Activated CD4-positive, alpha-beta memory T cell treated with anti-CD3 and anti-CD28 coated beads for 36 hours (primary cell): ENCODE measurements around the gene MYO5A. TPM values are rescaled to one million over a fixed set of nuclear protein-coding genes. Genes with fewer than 3 reads are reported as not detected.

Source experiments
- CTCF ChIA-PET: fragments of 350-600 bp; sonication (Branson Sonifier 250); formaldehyde crosslinking; loops from one replicate; lab custom pipeline; 2021; ENCODE audit warnings: antibody characterized with exemption, inconsistent platforms; lab: Charles Lee
- POLR2A ChIA-PET: fragments of 350-600 bp; sonication (Branson Sonifier 250); formaldehyde crosslinking; loops from one replicate; lab custom pipeline; 2021; ENCODE audit warnings: antibody characterized with exemption; lab: Charles Lee
- DNase-seq: peaks from one replicate; pipeline ENCODE4 v3.0.0-alpha.2; 2020
- H3K27ac Mint-ChIP-seq: one replicate; pipeline ENCODE4 v1.8.0; 2021; ENCODE audit warnings: mixed read lengths
- H3K27me3 Mint-ChIP-seq: one replicate; pipeline ENCODE4 v1.8.0; 2021; ENCODE audit warnings: mixed read lengths
- H3K36me3 Mint-ChIP-seq: one replicate; pipeline ENCODE4 v1.8.0; 2021; ENCODE audit warnings: mixed read lengths
- H3K4me1 Mint-ChIP-seq: one replicate; pipeline ENCODE4 v1.8.0; 2021; ENCODE audit warnings: low read depth, mixed read lengths
- H3K4me3 Mint-ChIP-seq: one replicate; pipeline ENCODE4 v1.8.0; 2021; ENCODE audit warnings: mild to moderate bottlenecking, mixed read lengths
- H3K9me3 Mint-ChIP-seq: one replicate; pipeline ENCODE4 v1.8.0; 2021; ENCODE audit warnings: mixed read lengths
- intact Hi-C: fragments of 100-400 bp; cut with micrococcal nuclease; formaldehyde crosslinking; loops from one replicate; pipeline ENCODE4 v1.15.1; 2023
- total RNA-seq, 2 experiments: library from RNA; stranded (reverse); gene quantifications; one replicate each; pipeline ENCODE4 v1.2.3, GENCODE V29; 2021

The MYO5A gene
- total RNA-seq, 2 experiments from 2014 or later, result 32.4 to 37.8 TPM

DNA sequence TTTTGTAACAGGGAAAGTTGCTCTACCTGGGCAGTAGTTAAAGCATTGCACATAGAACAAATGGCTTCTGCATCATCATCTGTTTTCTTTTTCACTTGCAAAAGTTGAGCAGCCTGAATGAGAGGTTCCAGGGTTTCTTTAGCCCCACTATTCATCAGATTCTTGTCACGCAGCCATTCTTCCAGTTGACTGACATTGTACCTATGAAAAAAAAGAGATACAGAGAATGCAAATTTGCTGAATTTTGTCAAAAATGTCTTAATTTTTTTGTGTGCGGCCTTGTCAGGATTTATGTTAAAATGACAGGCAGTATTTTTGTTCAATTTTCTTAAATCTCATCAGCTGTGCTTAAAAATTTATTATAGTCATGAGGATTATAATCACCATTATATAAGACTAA lies 211.7 kb downstream of the MYO5A start:
- DNase-seq, result no peak
- Mint-ChIP-seq H3K36me3 (peaks cover 49% of the 10 kb centered on the region), H3K9me3 (no peaks in the 10 kb centered on the region), H3K27me3 (no peaks in the 10 kb centered on the region), H3K4me3 (no peak overlapping the region), H3K27ac (no peak overlapping the region), H3K4me1 (no peaks in the 10 kb centered on the region)
- intact Hi-C loops, result no loop called here
- ChIA-PET CTCF (interaction anchor here (1.2 kb wide), 1 partner anchor 60 kb away, joined by 3 read pairs; no protein-coding TSS in a partner anchor), POLR2A (no interaction called here)

DNA sequence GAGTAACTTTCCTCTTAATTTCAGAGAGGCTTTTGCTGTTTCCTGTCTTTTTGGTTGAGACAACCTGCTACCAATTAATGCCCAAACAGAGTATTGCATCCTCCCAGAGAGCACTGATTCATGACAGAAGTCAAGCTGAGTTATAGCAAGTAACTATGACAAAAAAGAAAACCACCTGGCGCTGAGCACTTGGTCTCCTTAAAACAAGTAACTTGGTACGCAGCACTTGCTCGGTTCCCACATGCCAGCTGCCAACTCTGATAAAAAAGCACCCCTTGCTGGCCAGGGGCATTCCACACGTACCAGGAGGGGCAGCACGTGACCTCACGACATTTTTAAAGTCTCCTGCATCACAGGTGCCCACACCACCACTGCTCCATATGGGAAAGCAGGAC lies 219.5 kb downstream of the MYO5A start:
- H3K9me3 Mint-ChIP-seq, result no peaks in the 10 kb centered on the region
- intact Hi-C loops, result no loop called here

DNA sequence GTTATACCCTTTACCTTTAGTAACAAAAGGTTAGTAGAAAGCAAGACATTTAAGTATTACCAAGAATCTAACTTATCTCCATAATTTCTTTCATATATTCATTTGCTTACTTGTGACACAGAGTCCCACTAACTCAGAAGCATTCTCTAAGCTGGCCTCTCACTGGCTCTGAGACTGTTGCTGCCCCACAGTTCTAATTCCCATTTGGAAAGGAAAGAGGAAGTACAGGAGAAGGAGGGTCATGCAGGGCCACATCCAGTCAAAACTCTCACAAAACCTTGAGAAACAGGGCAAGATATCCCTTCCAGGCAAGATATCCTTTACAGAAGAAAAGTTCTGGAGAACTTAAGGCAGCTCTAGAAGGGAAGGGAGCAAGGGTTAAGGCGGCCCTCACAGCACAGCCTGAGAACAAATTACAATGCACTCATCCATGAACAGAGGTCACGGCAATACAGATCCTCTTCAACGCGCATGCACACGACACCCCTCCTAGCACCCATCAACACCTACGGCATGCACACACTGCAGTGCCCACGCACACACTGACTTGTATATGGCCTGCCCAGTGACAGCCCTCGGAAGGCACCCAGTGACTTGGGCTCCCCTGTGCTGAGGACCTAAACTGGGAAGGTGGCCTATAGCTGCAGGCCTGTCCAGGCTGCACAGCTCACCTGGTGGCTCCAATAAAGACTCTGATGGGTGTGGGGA lies 220.1 kb downstream of the MYO5A start:
- Mint-ChIP-seq H3K4me1 (peaks cover 7% of the 10 kb centered on the region), H3K4me3 (no peak overlapping the region), H3K27ac (no peak overlapping the region), H3K27me3 (no peaks in the 10 kb centered on the region), H3K36me3 (peaks cover 15% of the 10 kb centered on the region), H3K9me3 (no peaks in the 10 kb centered on the region)
- ChIA-PET CTCF (no interaction called here), POLR2A (no interaction called here)
- intact Hi-C loops, result no loop called here
- no peak for DNase-seq

More for the DNA sequence above, 219.5 kb downstream of the MYO5A start:
- Mint-ChIP-seq H3K27me3 (no peaks in the 10 kb centered on the region), H3K27ac (no peak overlapping the region), H3K36me3 (peaks cover 18% of the 10 kb centered on the region), H3K4me3 (no peak overlapping the region), H3K4me1 (peaks cover 1% of the 10 kb centered on the region)
- POLR2A ChIA-PET, result interaction anchor here (0.5 kb wide), 1 partner anchor 12 kb away, joined by 4 read pairs; no protein-coding TSS in a partner anchor
- CTCF ChIA-PET, result no interaction called here
- DNase-seq, result no peak

DNA sequence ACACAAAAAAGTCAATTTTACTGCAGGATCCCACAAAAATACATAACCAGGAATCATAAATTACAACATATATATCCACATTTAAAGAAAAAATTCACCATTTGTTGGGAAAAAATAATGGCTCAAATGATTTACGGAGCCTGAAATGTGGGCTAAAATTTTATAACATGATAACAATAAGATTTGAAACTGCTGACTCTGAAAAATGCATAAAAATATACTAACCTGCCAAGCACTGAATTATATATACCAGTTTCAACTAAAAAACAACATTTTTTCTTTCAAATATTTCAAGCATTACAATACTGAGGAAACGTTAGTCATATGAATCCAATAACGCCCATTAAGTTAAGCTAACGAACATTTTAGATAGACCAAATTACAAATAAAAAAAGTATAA lies 220.8 kb downstream of the MYO5A start:
- Mint-ChIP-seq H3K27ac (no peak overlapping the region), H3K36me3 (peaks cover 7% of the 10 kb centered on the region), H3K4me1 (peaks cover 12% of the 10 kb centered on the region), H3K4me3 (no peak overlapping the region), H3K9me3 (no peaks in the 10 kb centered on the region), H3K27me3 (no peaks in the 10 kb centered on the region)
- ChIA-PET POLR2A (no interaction called here), CTCF (no interaction called here)
- DNase-seq, result no peak
- intact Hi-C loops, result no loop called here

DNA sequence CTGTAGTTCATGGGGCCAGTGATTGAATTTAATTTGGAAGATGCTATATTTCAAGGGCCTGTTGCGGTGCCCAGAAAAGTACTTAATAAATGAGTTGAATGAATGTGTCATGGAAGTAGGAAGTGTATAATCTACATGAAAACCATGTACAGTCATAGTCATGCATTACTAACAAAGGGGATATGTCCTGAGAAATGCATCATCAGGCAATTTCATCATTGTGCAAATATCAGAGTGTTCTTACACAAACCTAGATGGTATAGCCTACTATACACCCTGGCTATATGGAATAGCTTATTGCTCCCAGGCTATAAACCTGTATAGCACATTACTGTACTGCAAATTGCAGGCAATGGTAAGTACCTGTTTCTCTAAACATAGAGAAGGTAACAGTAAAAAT lies 222.4 kb downstream of the MYO5A start:
- Mint-ChIP-seq H3K4me1 (peaks cover 12% of the 10 kb centered on the region), H3K4me3 (no peak overlapping the region), H3K36me3 (peaks cover 5% of the 10 kb centered on the region), H3K27ac (no peak overlapping the region), H3K9me3 (no peaks in the 10 kb centered on the region), H3K27me3 (no peaks in the 10 kb centered on the region)
- CTCF ChIA-PET, result interaction anchor here (0.6 kb wide), 1 partner anchor 50 kb away, joined by 3 read pairs; no protein-coding TSS in a partner anchor
- intact Hi-C loops, result no loop called here
- DNase-seq, result no peak
- POLR2A ChIA-PET, result no interaction called here

DNA sequence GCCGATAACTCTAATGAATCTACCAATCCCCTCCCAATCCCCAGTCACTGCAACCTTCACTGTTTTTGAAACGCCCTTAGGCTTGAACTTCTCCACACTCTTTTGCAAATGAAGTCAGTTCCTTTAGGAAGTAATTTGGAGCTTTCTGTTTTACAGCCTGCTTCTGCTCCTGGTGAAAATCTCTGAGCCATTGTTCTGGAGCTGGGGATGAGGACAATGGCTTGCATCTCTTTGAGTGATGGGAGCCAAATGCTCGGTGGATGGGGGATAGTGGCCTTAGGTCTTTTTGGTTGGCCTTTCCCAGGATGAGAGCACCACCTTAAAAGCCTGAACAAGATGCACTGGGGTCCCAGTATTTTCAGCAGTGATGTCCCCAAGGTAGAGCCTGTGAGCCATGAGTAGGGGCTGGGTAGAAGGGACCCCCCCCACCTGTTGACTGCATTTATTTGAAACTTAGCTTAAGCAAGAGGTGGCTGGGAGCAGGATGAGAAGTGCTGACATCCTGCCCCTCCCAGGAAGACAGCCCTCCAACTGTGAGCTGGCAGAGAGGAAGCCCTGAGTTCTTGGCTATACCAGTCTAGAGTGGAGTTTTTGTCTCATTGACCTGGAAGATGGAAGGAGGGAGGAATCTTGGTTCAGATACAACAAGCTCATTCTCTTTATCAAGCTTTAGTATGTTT lies 225.4 kb downstream of the MYO5A start:
- Mint-ChIP-seq H3K4me1 (peaks cover 12% of the 10 kb centered on the region), H3K27ac (no peak overlapping the region), H3K4me3 (no peak overlapping the region), H3K9me3 (no peaks in the 10 kb centered on the region), H3K27me3 (no peaks in the 10 kb centered on the region), H3K36me3 (peaks cover 1% of the 10 kb centered on the region)
- CTCF ChIA-PET, result interaction anchor here (1.0 kb wide), 3 partner anchors 28 to 95 kb away, joined by 3 read pairs; no protein-coding TSS in a partner anchor
- intact Hi-C loops, result no loop called here
- POLR2A ChIA-PET, result no interaction called here
- DNase-seq, result no peak

DNA sequence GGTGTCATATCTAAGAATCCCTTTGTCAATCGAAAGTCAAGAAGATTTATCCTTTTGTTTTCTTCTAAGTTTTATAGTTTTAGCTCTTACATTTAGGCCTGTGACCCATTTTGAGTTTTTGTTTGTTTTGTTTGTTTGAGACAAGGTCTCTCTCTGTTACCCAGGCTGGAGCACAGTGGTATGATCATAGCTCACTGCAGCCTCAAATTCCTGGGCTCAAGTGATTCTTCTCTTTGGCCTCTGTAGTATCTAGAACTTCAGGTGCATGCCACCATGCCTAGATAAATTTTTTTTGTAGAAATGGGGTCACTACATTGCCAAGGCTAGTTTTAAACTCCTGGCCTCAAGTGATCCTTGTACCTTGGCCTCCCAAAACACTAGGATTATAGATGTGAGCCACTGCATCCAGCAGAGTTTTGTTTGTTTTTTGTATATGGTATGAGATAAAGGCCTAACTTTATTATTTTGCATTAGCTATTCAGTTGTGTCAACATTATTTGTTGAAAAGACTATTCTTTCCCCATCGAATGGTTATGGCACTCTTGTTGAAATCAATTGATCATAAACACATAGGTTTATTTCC lies 227.3 kb downstream of the MYO5A start:
- Mint-ChIP-seq H3K4me1 (peaks cover 12% of the 10 kb centered on the region), H3K9me3 (no peaks in the 10 kb centered on the region), H3K27me3 (peaks cover 2% of the 10 kb centered on the region), H3K4me3 (no peak overlapping the region), H3K27ac (no peak overlapping the region), H3K36me3 (no peaks in the 10 kb centered on the region)
- intact Hi-C loops, result no loop called here
- POLR2A ChIA-PET, result no interaction called here
- CTCF ChIA-PET, result no interaction called here
- DNase-seq, result no peak

DNA sequence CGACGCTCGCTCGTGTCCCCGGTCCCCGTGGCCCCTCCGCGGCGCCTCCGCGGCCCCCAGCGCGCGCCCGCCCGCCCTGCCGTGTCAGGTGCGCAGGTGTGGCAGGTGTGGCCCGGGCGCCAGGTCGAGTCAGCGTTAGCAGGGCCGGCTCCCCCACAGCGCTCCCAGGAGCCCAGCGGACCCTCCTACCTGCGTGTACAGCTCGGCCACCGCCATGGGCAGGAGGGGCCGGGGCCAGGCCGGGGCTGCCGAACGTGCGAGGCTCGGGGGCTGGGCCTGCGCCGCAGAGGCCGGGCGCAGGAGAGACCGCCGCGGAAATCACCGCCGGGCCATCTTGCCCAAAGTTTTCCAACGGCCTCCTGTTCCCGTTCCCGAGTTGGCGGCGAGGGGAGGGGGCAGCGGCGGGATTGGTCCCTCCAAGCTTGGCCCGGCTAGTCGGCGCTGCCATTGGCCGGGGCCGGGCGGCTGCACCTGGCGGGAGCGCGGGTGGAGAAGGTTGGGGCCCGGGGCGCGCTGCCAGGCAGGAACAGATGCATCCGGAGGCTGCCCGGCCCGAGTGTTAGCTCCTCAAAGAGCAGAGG lies 233.2 kb downstream of the MYO5A start, which contains the start of gene MYO5C:
Gene MYO5C (minus strand): TSS at position 384 of the 581 bp plus-strand sequence. CDS start 168 bp downstream, at position 216.
- H3K4me3 Mint-ChIP-seq, result no peak within 1 kb of the TSS
- no peaks in the 10 kb centered on the region for H3K9me3 Mint-ChIP-seq
- POLR2A ChIA-PET, result interaction anchor here (1.0 kb wide), 1 partner anchor 34 kb away, joined by 3 read pairs; no protein-coding TSS in a partner anchor
- CTCF ChIA-PET, result no interaction called here
- H3K4me1 Mint-ChIP-seq, result peaks cover 5% of the 10 kb centered on the region
- intact Hi-C loops, result no loop called here
- no peaks in the 10 kb centered on the region for H3K36me3 Mint-ChIP-seq
- no peak within 1 kb of the TSS for H3K27ac Mint-ChIP-seq
- peak; percentile 23 for DNase-seq
- peaks cover 27% of the 10 kb centered on the region for H3K27me3 Mint-ChIP-seq

DNA sequence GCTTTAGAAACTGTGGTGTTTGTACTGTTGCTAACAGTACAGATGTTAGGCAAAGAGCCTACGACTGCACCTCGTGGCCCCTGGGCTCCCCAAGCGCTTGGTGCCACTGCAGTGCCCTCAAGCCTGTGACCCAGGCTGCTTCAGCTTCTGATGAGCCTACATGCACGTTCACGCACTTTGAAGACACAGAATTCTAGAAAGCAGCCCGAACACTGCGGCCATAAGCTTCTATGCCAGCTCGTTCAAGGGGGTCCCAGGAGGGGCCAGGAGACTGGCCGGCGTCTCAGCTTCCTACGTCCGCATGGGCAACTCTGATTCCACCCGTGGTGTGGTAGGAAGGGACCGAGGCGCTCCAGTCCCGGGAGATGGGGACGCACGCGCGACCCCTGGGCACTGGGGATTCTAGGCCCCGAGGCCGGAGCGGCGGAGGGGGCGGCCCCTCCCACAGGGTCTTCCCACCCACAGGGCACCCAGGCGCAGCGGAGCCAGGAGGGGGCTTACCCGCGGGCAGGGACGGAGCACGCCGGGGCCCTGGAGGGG lies 233.7 kb downstream of the MYO5A start:
- Mint-ChIP-seq H3K9me3 (no peaks in the 10 kb centered on the region), H3K4me3 (no peak overlapping the region), H3K27ac (no peak overlapping the region), H3K36me3 (no peaks in the 10 kb centered on the region), H3K27me3 (peaks cover 27% of the 10 kb centered on the region), H3K4me1 (peaks cover 6% of the 10 kb centered on the region)
- intact Hi-C loops, result no loop called here
- CTCF ChIA-PET, result no interaction called here
- POLR2A ChIA-PET, result no interaction called here
- DNase-seq, result no peak

DNA sequence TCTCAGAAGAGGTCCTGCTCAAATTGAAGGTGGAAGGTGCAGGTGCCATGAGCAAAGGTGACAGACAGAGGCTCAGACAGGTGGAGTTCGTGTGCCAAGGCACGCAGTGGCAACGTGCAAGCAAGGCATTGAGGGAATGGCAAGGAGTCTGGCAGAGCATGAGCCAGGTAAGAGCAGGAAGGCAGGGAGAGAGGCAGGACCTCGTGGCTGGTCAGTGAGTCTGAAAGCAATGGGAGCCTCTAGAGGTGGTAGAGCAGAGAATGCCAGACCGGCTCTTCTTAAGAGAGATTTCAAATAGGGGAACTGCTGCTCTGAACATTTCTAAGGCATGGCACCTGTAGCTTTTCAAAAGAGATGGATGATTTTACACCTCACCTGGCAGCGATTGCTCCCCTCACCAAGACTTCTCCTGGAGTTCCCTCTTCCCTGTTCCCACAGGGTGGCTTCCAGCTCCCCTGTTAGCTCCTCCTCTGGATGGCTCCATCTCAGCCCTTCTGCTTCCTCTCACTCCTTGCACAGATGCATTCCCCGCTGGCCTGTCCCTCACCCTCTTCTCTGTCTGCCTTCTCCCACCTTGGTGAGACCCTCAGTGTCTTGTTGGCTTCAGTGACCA lies 235.8 kb downstream of the MYO5A start:
- no peak for DNase-seq
- CTCF ChIA-PET, result interaction anchor here (1.0 kb wide), 1 partner anchor 66 kb away, joined by 3 read pairs; no protein-coding TSS in a partner anchor
- intact Hi-C loops, result no loop called here

DNA sequence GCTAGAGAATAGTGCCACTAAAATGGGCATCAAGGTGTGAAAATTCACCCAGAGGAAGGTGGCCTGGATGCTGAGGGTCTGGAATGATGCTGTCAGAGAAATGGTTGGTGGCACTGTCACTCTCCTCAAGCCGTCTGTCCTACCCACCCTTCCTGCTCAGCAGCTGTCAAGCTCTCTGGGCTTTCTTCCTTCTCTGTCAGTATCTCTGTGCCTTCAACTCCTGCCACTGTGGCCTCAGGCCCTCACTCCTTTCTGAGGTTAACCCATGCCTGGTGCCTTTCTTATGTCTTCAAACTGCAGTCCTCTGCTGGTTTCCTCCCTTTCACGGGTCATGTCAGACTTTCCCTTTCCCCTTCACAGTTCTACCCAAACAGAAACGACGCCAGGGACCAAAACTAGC lies 237.5 kb downstream of the MYO5A start:
- no peak overlapping the region for H3K27ac Mint-ChIP-seq
- POLR2A ChIA-PET, result no interaction called here

More for the DNA sequence above, 235.8 kb downstream of the MYO5A start:
- Mint-ChIP-seq H3K4me1 (peaks cover 6% of the 10 kb centered on the region), H3K27ac (no peak overlapping the region), H3K27me3 (peaks cover 27% of the 10 kb centered on the region), H3K36me3 (no peaks in the 10 kb centered on the region), H3K9me3 (no peaks in the 10 kb centered on the region), H3K4me3 (no peak overlapping the region)
- POLR2A ChIA-PET, result interaction anchor here (0.7 kb wide), 1 partner anchor 269 kb away, joined by 4 read pairs; no protein-coding TSS in a partner anchor

More for the DNA sequence above, 237.5 kb downstream of the MYO5A start:
- peaks cover 24% of the 10 kb centered on the region for H3K27me3 Mint-ChIP-seq
- CTCF ChIA-PET, result no interaction called here
- H3K9me3 Mint-ChIP-seq, result no peaks in the 10 kb centered on the region
- no peak for DNase-seq
- intact Hi-C loops, result no loop called here
- no peaks in the 10 kb centered on the region for H3K36me3 Mint-ChIP-seq
- H3K4me1 Mint-ChIP-seq, result peaks cover 6% of the 10 kb centered on the region
- H3K4me3 Mint-ChIP-seq, result no peak overlapping the region
